GM10266 (cell line): ENCODE data around the gene OSM.

Experiments
- DNase-seq: peaks from one replicate; pipeline ENCODE4 v3.0.0; 2012; ENCODE audit errors: extremely low spot score
- TF ChIP-seq, protein P1 (sequence below): IDR thresholded peaks from 2 replicates; pipeline ENCODE4 v1.5.1; 2012; ENCODE audit warnings: mild to moderate bottlenecking, low read depth; ENCODE audit not compliant: control insufficient read depth, insufficient read depth; ENCODE audit errors: missing control alignments

The OSM gene

DNA sequence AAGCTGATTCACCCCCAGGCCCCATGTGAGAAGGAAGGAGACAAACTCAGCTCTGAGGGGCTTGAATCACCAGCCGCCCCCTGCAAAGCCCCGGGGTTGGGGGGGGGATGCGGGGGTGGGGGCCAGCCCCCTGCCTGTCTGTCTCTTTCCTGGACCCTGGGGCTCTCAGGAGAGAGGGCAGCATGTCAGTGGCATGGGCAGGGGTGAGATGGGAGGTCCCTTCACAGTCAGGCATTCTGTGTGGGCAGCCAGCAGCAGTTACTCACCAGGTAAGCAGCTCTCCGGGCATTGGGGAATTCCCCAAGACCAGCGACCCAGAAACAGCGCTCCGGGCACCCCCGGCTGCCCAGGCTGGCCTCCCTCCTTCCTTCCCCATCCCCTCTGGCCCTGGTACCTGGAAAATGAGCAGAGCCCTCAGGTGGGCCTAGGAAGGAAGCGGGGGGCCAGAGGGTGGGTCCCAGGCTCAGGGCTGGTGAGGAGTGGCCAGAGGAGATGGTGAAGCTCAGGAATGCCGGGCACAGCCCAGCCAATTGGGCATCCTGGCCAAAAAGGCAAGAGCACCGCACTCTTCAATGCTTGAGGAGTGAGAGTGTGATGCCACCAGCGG is 15.9 kb downstream of the OSM start:
- TF ChIP-seq, protein P1, sequence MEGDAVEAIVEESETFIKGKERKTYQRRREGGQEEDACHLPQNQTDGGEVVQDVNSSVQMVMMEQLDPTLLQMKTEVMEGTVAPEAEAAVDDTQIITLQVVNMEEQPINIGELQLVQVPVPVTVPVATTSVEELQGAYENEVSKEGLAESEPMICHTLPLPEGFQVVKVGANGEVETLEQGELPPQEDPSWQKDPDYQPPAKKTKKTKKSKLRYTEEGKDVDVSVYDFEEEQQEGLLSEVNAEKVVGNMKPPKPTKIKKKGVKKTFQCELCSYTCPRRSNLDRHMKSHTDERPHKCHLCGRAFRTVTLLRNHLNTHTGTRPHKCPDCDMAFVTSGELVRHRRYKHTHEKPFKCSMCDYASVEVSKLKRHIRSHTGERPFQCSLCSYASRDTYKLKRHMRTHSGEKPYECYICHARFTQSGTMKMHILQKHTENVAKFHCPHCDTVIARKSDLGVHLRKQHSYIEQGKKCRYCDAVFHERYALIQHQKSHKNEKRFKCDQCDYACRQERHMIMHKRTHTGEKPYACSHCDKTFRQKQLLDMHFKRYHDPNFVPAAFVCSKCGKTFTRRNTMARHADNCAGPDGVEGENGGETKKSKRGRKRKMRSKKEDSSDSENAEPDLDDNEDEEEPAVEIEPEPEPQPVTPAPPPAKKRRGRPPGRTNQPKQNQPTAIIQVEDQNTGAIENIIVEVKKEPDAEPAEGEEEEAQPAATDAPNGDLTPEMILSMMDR: no peak
- no peak for DNase-seq

DNA sequence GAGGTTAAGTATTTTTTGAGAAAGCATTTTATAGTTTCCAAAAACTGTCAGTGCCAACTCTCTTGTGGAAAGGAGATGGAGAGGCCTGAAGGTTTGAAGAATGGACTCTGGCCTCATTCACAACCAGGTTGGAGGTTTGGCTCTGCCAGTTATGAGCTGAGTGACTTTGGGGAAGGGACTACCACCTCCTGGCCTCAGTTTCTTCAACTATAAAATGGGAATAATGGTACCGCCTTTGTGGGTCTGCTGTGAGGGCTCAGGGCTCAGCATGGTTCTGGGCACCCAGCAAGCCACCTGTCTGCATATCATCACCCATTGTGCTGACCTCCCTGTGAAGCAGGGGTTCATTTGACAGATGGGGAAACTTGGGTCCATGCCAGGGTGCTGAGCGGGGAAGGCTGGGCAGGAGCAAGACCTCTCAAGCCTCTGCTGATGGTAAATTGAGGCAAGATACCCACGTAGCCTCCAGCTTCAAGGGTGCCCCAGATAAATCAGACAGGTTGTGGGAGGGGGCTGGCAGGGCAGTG is 16.5 kb downstream of the OSM start:
- TF ChIP-seq, protein P1: no peak
- DNase-seq: no peak

DNA sequence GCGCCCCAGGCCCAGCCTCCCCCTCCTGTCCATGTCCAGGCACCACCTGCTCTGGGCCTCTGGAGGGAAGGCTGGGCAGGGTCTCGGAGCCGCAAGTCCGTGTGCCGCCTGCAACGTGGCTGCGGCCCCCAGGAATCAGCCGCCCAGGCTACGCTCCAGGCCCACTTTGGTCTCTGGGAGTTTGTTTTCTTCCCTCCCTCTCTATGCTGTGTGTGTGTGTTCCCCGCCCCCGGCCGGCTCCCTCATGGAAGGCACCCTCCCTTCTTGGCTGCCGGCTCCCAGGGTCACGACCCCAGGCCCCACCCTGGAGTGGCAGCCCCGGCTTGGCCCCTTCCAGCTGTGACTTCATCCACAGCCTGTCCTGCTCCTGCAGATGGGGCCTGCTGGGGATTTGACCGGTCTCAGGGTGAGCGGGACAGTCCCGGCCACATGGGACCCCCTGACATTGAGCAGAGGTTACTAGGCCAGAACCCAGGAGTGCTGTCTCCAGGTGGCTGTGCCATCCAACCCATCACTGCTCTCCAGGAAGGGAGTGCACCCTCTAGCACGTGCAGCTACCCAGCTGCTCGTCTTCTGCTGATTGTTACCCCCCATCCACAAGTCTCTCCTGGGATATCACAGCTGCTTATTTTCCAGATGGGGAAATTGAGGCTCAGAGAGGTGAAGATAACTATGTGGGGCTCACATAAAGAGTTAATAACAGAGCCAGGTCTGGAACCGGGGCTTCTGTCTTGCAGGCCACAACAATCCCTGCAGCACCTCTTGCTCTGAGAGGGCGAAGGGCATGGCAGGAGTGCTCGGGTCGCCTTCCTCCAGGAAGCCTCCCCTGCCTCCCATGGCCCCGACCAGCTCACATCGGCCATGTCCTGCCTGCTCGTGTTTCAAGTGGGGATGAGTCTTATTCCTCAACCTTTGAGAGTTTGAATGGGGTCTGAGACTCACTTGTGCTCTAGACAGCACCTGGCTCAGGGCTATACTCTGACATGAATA is 17.3 kb downstream of the OSM start:
- DNase-seq: no peak
- TF ChIP-seq, protein P1: no peak

DNA sequence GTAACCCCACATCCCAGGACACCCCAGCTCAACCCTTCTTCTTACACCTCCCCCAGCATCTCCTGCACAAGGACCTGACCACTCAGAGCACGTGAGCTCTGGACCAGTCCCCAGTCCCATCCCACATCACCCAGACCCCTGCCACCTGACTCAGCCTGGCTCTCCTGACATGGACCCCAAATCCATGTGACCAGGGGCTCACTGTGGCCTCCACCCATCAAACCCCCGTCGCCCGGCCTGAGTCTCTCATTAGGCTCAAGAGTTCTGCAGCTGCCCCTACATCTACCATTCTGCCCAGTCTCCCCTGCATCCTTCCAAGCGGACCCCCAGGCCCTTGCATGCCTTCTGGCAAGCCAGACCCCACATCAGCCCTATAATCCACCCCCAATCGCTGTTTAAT is 18.2 kb downstream of the OSM start:
- DNase-seq: no peak
- TF ChIP-seq, protein P1: no peak

DNA sequence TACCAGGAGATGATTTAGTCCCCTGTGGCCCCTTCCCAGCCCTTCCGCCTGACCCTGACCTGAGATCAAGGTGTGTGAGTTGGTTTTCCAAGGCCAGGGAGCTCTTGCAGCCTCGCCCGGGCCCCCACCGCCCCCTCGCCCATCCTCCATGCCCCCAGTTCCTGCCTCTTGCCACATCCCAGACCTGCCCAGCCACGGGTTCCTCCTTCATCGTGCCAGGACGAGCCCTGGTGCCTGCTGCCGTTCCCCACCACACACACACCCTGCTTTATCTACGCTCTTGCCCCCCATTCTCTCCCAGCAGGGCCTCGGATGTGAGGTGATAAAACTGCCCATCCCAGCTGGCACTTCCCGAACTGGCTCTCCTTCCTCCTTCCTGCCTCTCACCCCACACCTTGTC is 18.7 kb downstream of the OSM start:
- TF ChIP-seq, protein P1: no peak
- no peak for DNase-seq

DNA sequence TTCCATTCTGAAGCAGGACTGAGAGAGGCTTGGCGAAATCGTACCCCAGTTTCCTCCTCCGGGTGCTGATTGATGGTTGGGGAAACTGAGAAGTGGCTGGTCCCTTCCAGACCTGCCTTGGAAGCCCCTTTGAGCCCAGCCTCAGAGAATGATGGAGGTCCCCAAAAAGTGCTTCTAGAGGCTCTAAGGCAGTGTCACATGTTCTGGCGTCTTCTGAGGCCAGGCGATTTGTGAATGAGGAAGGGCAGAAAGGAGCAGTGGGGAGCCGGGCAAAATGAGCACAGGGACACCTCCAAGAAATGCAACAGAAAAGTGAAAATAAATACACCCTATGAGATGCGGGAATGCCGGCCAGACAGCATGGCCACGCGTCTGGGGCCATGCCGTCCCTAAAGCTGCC is 19.1 kb downstream of the OSM start:
- no peak for DNase-seq
- TF ChIP-seq, protein P1: no peak
